HFFc6 (cell line): ENCODE data around the gene SMG6. TPM values are rescaled to one million over a fixed set of nuclear protein-coding genes. Genes with fewer than 3 reads are reported as not detected.
A peak's percentile ranks its signal among the peaks of the same experiment; 100 is the strongest.

Experiments used
- DNase-seq: peaks from one replicate; pipeline ENCODE4 v3.0.0-alpha.2; 2018
- H3K27ac Mint-ChIP-seq: 2 replicates; pipeline ENCODE4 v1.8.0; 2020; ENCODE audit warnings: mild to moderate bottlenecking, mixed read lengths
- H3K27me3 Mint-ChIP-seq: 2 replicates; pipeline ENCODE4 v1.8.0; 2021; ENCODE audit warnings: mild to moderate bottlenecking, moderate library complexity, mixed read lengths; ENCODE audit not compliant: insufficient read depth
- H3K36me3 Mint-ChIP-seq: 2 replicates; pipeline ENCODE4 v1.8.0; 2021; ENCODE audit warnings: low read depth, mixed read lengths
- H3K4me1 Mint-ChIP-seq: 2 replicates; pipeline ENCODE4 v1.8.0; 2020; ENCODE audit warnings: low read depth, mixed read lengths
- H3K4me3 Mint-ChIP-seq: 2 replicates; pipeline ENCODE4 v1.8.0; 2020; ENCODE audit warnings: mild to moderate bottlenecking, moderate library complexity, mixed read lengths
- H3K9me3 Mint-ChIP-seq: 2 replicates; pipeline ENCODE4 v1.8.0; 2020; ENCODE audit warnings: mild to moderate bottlenecking, mixed read lengths
- CTCF ChIP-seq: fragments of 200-600 bp; sonication (generic); IDR thresholded peaks from 2 replicates; pipeline ENCODE4 v1.5.0; 2021; ENCODE audit warnings: antibody characterized with exemption, mild to moderate bottlenecking
- total RNA-seq, 6 experiments: library from RNA; stranded (reverse); fragmentation: NEBNext Ultra II Directional; extraction: Animal tissue kit (Norgen Biotek cat#: 25700); gene quantifications; 2 replicates in 1 of 6; 3 replicates in 5 of 6; pipeline ENCODE4 v1.2.3, GENCODE V29; 2021

Gene SMG6
- total RNA-seq, 6 experiments from 2014 or later, result 29.5 to 37.4 (median 31.8) TPM

GRCh38 chr17:2122641-2123302 lies 180.8 kb downstream of the SMG6 start:
- Mint-ChIP-seq H3K27me3 (peaks cover 3% of the 10 kb centered on the region; the same call in 1 of the 2 replicates), H3K9me3 (no peaks in the 10 kb centered on the region), H3K4me3 (no peak overlapping the region), H3K27ac (peak overlapping the region; percentile 87), H3K4me1 (peaks cover 57% of the 10 kb centered on the region), H3K36me3 (peaks cover 14% of the 10 kb centered on the region)
- no peak for DNase-seq
- 0 out of 2 replicates have a peak, but pooled peaks have one; percentile 10 for TF ChIP-seq CTCF

- H3K4me1 Mint-ChIP-seq, result peaks cover 53% of the 10 kb centered on the region
- peaks cover 14% of the 10 kb centered on the region for H3K36me3 Mint-ChIP-seq
- H3K27ac Mint-ChIP-seq, result peak overlapping the region; percentile 82
- peak; percentile 67 for DNase-seq
- H3K4me3 Mint-ChIP-seq, result peak overlapping the region; percentile 19; the same call in 1 of the 2 replicates
- H3K9me3 Mint-ChIP-seq, result no peaks in the 10 kb centered on the region
- no peak for TF ChIP-seq CTCF
- peaks cover 3% of the 10 kb centered on the region; the same call in 1 of the 2 replicates for H3K27me3 Mint-ChIP-seq
Measured at GRCh38 chr17:2120586-2121335, 182.8 kb downstream of the SMG6 start.

GRCh38 chr17:2113279-2113622 lies 190.3 kb downstream of the SMG6 start:
- Mint-ChIP-seq H3K4me1 (peaks cover 30% of the 10 kb centered on the region), H3K9me3 (no peaks in the 10 kb centered on the region), H3K36me3 (no peaks in the 10 kb centered on the region), H3K27me3 (peaks cover 2% of the 10 kb centered on the region; the same call in 1 of the 2 replicates), H3K27ac (no peak overlapping the region), H3K4me3 (no peak overlapping the region)
- DNase-seq, result no peak
- no peak for TF ChIP-seq CTCF

DNA sequence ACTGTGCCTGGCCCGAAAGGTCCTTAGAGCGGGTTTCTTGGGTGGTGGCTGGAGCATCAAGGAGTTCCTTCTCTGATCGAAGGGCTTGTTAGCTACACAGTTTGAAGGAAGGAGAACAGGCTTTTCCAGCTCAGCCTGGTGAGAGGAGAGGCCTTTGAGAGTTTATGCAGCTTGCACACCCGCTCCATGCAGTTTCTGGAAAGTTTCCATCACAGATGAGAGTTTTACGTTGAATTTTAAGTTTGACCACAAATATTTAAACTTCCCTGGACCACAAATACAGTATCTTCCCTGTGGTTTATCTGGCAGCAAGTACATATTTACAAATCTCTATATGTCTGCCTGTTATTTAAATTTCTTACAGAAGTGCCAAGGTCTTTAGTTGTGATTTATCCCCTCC lies 191.9 kb downstream of the SMG6 start:
- H3K4me3 Mint-ChIP-seq, result no peak overlapping the region
- DNase-seq, result peak; percentile 70

DNA sequence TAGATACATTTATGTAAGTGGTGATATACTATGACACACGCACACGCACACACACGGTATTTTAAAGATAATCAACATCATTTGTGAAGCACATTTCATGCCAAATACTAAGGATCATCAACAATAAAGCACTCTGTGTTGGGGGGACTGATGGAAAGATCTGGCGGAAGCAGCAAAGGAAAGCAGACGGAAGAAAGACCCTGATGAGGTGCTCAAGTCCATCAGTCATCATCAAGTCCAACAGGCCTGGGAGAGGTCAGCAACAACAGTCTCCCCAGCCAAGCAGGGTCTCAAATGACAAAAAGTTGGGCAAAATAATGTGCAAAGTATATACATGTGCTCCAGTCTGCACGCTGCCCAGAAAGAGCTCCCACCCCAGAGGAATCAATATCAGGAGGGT lies 193.1 kb downstream of the SMG6 start:
- H3K27me3 Mint-ChIP-seq, result peaks cover 3% of the 10 kb centered on the region
- H3K4me1 Mint-ChIP-seq, result peaks cover 46% of the 10 kb centered on the region
- peaks cover 8% of the 10 kb centered on the region; the same call in 1 of the 2 replicates for H3K36me3 Mint-ChIP-seq
- DNase-seq, result no peak
- H3K4me3 Mint-ChIP-seq, result no peak overlapping the region
- no peak for TF ChIP-seq CTCF
- H3K27ac Mint-ChIP-seq, result no peak overlapping the region; the same call in 1 of the 2 replicates
- no peaks in the 10 kb centered on the region for H3K9me3 Mint-ChIP-seq

More for the DNA sequence above, 191.9 kb downstream of the SMG6 start:
- Mint-ChIP-seq H3K4me1 (peaks cover 40% of the 10 kb centered on the region), H3K9me3 (no peaks in the 10 kb centered on the region), H3K36me3 (0 out of 2 replicates have a peak, but pooled peaks cover 8% of the 10 kb centered on the region), H3K27me3 (peaks cover 3% of the 10 kb centered on the region; the same call in 1 of the 2 replicates), H3K27ac (no peak overlapping the region; the same call in 1 of the 2 replicates)
- TF ChIP-seq CTCF, result no peak
